Measurements from ENCODE around the gene EXD3. TPM values are rescaled to one million over a fixed set of nuclear protein-coding genes. Genes with fewer than 3 reads are reported as not detected.

The EXD3 gene
- total and polyA plus RNA-seq, 9 of the 15 experiments (the other 6 are each of a cell fraction or from before 2014, with no cell fraction given) = 0.29 to 12.5 (median 3.9) TPM

- peak; percentile 40 for TF ChIP-seq E2F8 (IDR thresholded peaks at IDR 0.05; ENCODE audit: low read depth, partially characterized antibody)
- TF ChIP-seq JUN (IDR thresholded peaks at IDR 0.05; ENCODE audit: borderline replicate concordance, low read depth, low read length) = peak; percentile 37; the same call in 1 of the 2 replicates
- TF ChIP-seq JUN (CRISPR knock-in tag; IDR thresholded peaks at IDR 0.05; ENCODE audit: borderline replicate concordance) = no peak
- TF ChIP-seq, protein P1, sequence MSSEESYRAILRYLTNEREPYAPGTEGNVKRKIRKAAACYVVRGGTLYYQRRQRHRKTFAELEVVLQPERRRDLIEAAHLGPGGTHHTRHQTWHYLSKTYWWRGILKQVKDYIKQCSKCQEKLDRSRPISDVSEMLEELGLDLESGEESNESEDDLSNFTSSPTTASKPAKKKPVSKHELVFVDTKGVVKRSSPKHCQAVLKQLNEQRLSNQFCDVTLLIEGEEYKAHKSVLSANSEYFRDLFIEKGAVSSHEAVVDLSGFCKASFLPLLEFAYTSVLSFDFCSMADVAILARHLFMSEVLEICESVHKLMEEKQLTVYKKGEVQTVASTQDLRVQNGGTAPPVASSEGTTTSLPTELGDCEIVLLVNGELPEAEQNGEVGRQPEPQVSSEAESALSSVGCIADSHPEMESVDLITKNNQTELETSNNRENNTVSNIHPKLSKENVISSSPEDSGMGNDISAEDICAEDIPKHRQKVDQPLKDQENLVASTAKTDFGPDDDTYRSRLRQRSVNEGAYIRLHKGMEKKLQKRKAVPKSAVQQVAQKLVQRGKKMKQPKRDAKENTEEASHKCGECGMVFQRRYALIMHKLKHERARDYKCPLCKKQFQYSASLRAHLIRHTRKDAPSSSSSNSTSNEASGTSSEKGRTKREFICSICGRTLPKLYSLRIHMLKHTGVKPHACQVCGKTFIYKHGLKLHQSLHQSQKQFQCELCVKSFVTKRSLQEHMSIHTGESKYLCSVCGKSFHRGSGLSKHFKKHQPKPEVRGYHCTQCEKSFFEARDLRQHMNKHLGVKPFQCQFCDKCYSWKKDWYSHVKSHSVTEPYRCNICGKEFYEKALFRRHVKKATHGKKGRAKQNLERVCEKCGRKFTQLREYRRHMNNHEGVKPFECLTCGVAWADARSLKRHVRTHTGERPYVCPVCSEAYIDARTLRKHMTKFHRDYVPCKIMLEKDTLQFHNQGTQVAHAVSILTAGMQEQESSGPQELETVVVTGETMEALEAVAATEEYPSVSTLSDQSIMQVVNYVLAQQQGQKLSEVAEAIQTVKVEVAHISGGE (CRISPR knock-in tag; IDR thresholded peaks at IDR 0.05) = peak; percentile 100
- TF ChIP-seq TBL1XR1 (IDR thresholded peaks at IDR 0.05; ENCODE audit: low read length in 2 of 2) = peak; percentile 15 to 36; a peak in 1 of 4 replicates
- TF ChIP-seq PHF20 (IDR thresholded peaks at IDR 0.05; ENCODE audit: partially characterized antibody) = peak; percentile 86
- TF ChIP-seq C11orf30 (IDR thresholded peaks at IDR 0.05; ENCODE audit: low read depth) = peak; percentile 68
- TF ChIP-seq ZNF589 (CRISPR knock-in tag; IDR thresholded peaks at IDR 0.05; ENCODE audit: low read depth) = peak; percentile 86
- no peak for TF ChIP-seq BRF2 (IDR thresholded peaks at IDR 0.05; ENCODE audit: borderline replicate concordance, insufficient read depth, insufficient read length)
- no peak for TF ChIP-seq DACH1 (IDR thresholded peaks at IDR 0.05; ENCODE audit: partially characterized antibody)
- TF ChIP-seq SIN3B (IDR thresholded peaks at IDR 0.05; ENCODE audit: low read depth) = peak; percentile 90
- peak; percentile 48 for TF ChIP-seq POLR2A (conservative IDR thresholded peaks at IDR 0.05)
- TF ChIP-seq NEUROD1 (IDR thresholded peaks at IDR 0.05; ENCODE audit: borderline replicate concordance, low read depth, low read length, partially characterized antibody) = peak; percentile 61
- TF ChIP-seq HCFC1 (IDR thresholded peaks at IDR 0.05; ENCODE audit: low read depth, low read length) = peak; percentile 85
- TF ChIP-seq XRCC5 (IDR thresholded peaks at IDR 0.05; ENCODE audit: low read depth, low read length) = peak; percentile 81; the same call in 1 of the 2 replicates
- TF ChIP-seq, protein P2, sequence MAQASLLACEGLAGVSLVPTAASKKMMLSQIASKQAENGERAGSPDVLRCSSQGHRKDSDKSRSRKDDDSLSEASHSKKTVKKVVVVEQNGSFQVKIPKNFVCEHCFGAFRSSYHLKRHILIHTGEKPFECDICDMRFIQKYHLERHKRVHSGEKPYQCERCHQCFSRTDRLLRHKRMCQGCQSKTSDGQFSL (CRISPR knock-in tag; IDR thresholded peaks at IDR 0.05) = peak; percentile 32; the same call in 1 of the 2 replicates
- TF ChIP-seq, protein P2 (tag; IDR thresholded peaks at IDR 0.05) = no peak
- peak in 1 of 2 experiments; percentile 97; a peak in 2 of 4 replicates for TF ChIP-seq TRIM24 (IDR thresholded peaks at IDR 0.05)
Observed at GRCh38 chr9:137422604-137423513, at the start of gene EXD3, which contains the start of gene NOXA1 (continued).
